Colonic mucosa (tissue), 4 donors: ENCODE data around the gene ITGB5. TPM values are rescaled to one million over a fixed set of nuclear protein-coding genes. Genes with fewer than 3 reads are reported as not detected.

ENCODE experiments used
- DNase-seq: peaks from one replicate; pipeline ENCODE4 v3.0.0-alpha.2; 2020
- H3K27ac ChIP-seq: fragments of 200-600 bp; one replicate; pipeline ENCODE4 v1.8.0; 2021
- H3K27me3 ChIP-seq: fragments of 200-600 bp; one replicate; pipeline ENCODE4 v1.8.0; 2021
- H3K36me3 ChIP-seq: fragments of 200-600 bp; one replicate; pipeline ENCODE4 v1.8.0; 2021
- H3K4me1 ChIP-seq: fragments of 200-600 bp; one replicate; pipeline ENCODE4 v1.8.0; 2021; ENCODE audit warnings: mild to moderate bottlenecking
- H3K4me3 ChIP-seq: fragments of 200-600 bp; one replicate; pipeline ENCODE4 v1.8.0; 2021
- H3K9ac ChIP-seq, 2 donors: one replicate each; pipeline ENCODE4 v1.7.0; 2013; ENCODE audit warnings: control low read depth in 2 of 2, low read depth in 2 of 2, low read length in 2 of 2
- H3K9me3 ChIP-seq: fragments of 200-600 bp; one replicate; pipeline ENCODE4 v1.8.0; 2021
- intact Hi-C: fragments of 100-400 bp; cut with DNase I; formaldehyde crosslinking; loops from one replicate; pipeline ENCODE4 v1.14.1; 2022
- total RNA-seq, 2 donors: library from RNA; stranded (reverse); fragmentation: NEBNext Ultra II Directional in 1 of 2; extraction: Animal tissue kit (Norgen Biotek cat#: 25700) in 1 of 2; gene quantifications; one replicate each; pipeline ENCODE4 v1.2.1, GENCODE V29; 2021
- TF ChIP-seq, protein P1 (sequence below): fragments of 200-600 bp; IDR thresholded peaks from one replicate; pipeline ENCODE4 v1.8.0; 2022; ENCODE audit warnings: antibody characterized with exemption, mild to moderate bottlenecking
- donor health status: healthy.
- donor health status: DM: no; HTN: no; CAD: no.
- donor health status: DM: no; HTN: no; CAD: no.

Gene ITGB5
- total RNA-seq, 2 donors from 2014 or later = 74.4 to 74.8 TPM

DNA sequence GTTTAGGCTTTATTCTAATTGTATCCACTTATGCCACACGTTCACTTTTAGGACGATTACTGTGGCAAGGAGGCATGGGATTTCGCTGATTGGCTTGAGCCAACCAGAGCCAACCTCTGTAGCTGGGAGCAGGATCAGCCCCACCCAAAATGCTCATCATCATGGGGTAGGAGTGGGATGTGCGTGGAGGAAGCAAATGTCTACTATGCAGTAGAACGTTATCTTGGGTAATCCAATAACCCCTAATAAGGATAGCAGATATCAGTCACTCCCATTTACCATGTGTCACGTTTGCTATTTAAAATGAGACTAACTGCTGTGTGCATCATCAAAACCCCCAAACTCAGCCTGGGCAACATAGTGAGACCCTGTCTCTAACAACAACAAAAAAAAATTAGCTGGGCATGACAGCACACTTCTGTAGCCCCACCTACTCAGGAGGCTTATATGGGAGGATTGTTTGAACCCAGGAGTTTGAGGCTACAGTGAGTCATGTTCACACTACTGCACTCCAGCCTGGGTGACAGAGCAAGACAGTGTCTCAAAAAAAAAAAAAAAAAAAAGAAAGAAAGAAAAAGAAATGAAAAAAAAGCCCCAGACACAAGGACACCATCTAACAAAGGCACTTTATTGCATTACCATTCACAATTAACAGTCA lies 17.8 kb upstream of the ITGB5 start:
- no peak overlapping the region for H3K9ac ChIP-seq
- no peaks in the 10 kb centered on the region for H3K4me1 ChIP-seq
- H3K27ac ChIP-seq = no peak overlapping the region
- no peaks in the 10 kb centered on the region for H3K27me3 ChIP-seq
- no peak overlapping the region for H3K4me3 ChIP-seq
- intact Hi-C loops = no loop called here
- DNase-seq = no peak
- H3K36me3 ChIP-seq = peaks cover 14% of the 10 kb centered on the region
- TF ChIP-seq, protein P1, sequence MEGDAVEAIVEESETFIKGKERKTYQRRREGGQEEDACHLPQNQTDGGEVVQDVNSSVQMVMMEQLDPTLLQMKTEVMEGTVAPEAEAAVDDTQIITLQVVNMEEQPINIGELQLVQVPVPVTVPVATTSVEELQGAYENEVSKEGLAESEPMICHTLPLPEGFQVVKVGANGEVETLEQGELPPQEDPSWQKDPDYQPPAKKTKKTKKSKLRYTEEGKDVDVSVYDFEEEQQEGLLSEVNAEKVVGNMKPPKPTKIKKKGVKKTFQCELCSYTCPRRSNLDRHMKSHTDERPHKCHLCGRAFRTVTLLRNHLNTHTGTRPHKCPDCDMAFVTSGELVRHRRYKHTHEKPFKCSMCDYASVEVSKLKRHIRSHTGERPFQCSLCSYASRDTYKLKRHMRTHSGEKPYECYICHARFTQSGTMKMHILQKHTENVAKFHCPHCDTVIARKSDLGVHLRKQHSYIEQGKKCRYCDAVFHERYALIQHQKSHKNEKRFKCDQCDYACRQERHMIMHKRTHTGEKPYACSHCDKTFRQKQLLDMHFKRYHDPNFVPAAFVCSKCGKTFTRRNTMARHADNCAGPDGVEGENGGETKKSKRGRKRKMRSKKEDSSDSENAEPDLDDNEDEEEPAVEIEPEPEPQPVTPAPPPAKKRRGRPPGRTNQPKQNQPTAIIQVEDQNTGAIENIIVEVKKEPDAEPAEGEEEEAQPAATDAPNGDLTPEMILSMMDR = no peak
- H3K9me3 ChIP-seq = no peaks in the 10 kb centered on the region

DNA sequence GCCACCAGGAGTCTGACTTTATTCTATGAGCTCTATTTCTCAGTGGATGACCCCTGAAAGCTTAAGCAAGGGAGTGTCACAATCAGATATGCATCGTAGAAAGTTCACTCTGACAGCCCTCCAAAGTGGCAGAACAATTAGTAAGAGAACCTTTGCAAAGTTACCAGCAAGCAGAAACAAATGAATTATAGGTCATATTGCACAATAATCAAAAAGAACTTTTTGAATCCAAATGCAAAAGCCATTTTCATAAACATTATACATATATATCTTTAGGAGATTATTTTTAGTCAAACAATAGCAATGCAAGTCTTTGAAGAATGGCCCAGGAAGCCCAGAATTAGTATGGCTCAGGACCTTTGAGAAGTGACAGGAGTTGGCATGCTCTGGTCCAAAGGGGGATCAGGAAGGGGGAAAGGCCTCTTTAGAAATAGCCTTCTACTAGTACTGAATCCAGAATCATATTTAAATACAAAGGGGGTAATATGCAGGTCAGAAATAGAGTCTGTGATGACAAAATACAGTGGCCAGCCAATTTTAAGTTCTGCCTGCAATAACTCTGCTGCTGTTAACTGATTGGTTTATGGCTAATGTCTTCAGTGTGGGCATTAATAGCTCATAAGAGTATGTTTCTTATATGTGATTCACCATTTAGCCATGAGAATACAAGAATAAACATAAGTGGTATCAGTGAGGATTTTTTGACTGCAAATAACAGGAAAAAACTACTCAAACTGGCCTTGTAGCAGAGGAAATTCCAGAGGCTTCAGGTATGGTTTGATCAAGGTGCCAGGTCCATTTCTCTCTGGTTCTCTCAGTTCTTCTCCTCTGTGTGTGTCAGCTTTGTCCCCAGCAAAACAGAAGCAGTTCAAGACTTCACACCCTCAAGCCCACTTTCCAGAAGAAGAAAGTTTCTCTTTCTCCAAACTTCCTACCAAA lies 17.0 kb upstream of the ITGB5 start:
- TF ChIP-seq, protein P1 = no peak
- intact Hi-C loops = no loop called here
- Histone ChIP-seq H3K27ac (no peak overlapping the region), H3K9ac (no peak overlapping the region), H3K4me3 (no peak overlapping the region), H3K9me3 (no peaks in the 10 kb centered on the region), H3K4me1 (no peaks in the 10 kb centered on the region), H3K36me3 (peaks cover 10% of the 10 kb centered on the region), H3K27me3 (no peaks in the 10 kb centered on the region)
- no peak for DNase-seq

DNA sequence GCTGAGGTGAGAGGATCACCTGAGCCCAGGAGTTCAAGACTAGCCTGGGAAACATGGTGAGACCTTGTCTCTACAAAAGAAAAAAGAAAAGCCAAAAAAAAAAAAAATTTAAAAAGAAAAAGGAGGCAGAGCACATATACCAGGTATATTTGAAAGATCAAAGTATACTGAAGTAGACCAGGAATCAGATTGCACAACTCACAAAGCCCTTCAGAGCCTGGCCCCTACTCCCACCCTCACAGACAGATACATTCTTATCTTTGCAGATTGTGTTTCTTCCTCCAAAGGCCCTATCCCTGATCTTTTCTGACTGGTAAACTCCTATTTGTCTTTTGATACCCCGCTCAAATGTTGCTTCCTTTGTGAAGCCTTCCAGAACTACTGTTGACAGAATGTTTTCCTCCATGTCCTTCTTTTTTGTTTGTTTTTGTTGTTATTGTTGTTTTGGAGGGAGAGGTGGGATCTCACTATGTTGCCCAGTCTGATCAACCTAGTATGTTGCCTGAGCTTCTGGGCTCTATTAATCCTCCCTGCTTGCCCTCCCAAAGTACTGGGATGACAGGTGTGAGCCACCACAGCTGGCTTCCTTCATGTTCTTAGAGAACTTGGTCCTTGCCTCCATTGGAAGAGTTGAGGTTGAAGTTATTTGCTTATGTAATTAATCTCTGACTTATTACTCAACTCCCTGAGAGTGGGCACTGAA lies 9.8 kb upstream of the ITGB5 start:
- no peak overlapping the region for H3K27ac ChIP-seq
- H3K9ac ChIP-seq = no peak overlapping the region
- H3K4me3 ChIP-seq = no peak overlapping the region
- H3K27me3 ChIP-seq = no peaks in the 10 kb centered on the region
- H3K36me3 ChIP-seq = no peaks in the 10 kb centered on the region
- H3K4me1 ChIP-seq = no peaks in the 10 kb centered on the region
- intact Hi-C loops = no loop called here
- no peak for DNase-seq
- H3K9me3 ChIP-seq = no peaks in the 10 kb centered on the region
- TF ChIP-seq, protein P1 = no peak

DNA sequence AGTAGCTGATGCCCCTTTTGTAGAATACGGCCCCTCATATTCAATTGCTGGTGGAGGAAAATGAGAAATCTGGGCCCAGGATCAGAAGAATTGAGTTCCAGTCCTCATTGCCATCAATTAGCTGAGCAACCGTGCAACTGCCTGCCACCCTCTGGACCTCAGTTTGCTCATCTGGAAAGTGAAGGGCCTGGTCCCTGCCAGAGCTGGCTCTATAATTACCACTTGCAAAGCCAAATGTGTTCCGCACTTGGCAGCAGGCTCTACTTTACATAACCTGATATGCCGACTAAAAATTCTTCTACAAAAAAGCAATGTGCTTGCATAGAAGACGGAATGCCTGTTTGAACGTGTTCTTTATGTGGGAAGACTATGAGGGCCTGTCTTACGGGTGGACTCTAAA lies 8.6 kb upstream of the ITGB5 start:
- intact Hi-C loops = no loop called here
- Histone ChIP-seq H3K27me3 (no peaks in the 10 kb centered on the region), H3K36me3 (no peaks in the 10 kb centered on the region), H3K4me3 (no peak overlapping the region), H3K4me1 (no peaks in the 10 kb centered on the region), H3K9me3 (no peaks in the 10 kb centered on the region), H3K9ac (no peak overlapping the region), H3K27ac (no peak overlapping the region)
- no peak for DNase-seq
- TF ChIP-seq, protein P1 = no peak

DNA sequence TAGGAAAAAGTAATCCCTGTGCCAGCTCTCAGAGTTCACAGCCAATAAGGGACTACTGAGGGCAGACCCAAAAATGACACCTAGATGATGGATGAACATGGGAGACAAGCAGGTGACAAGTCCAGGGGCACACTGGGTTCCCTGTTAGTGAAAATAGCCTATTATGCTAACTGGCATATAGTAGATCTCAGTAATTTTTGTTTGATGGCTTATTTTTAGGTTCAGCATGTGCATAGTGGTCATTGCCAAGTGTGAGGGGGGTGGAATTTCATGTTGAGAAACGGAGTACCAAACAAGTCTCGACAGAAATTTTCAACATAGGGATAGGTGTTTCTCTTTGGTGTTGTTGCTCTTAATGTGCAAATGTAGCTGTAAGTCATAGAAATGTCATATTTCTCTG lies 6.4 kb upstream of the ITGB5 start:
- no peak for DNase-seq
- no peak overlapping the region for H3K27ac ChIP-seq

More for the DNA sequence above, 6.4 kb upstream of the ITGB5 start:
- Histone ChIP-seq H3K9me3 (no peaks in the 10 kb centered on the region), H3K4me1 (no peaks in the 10 kb centered on the region), H3K36me3 (no peaks in the 10 kb centered on the region), H3K9ac (no peak overlapping the region), H3K27me3 (no peaks in the 10 kb centered on the region), H3K4me3 (no peak overlapping the region)
- TF ChIP-seq, protein P1 = no peak
- intact Hi-C loops = no loop called here
